Measurements from ENCODE around the gene SOBP.

The SOBP gene

GRCh38 chr6:107658920-107659865 lies 169.3 kb downstream of the SOBP start:
- TF ChIP-seq TCF4 (CRISPR knock-in tag; IDR thresholded peaks at IDR 0.05; ENCODE audit: borderline replicate concordance): no peak
- TF ChIP-seq ISL1 (CRISPR knock-in tag; IDR thresholded peaks at IDR 0.05): no peak
- no peak for TF ChIP-seq BACH2 (CRISPR knock-in tag; IDR thresholded peaks at IDR 0.05; ENCODE audit: borderline replicate concordance)
- no peak for ATAC-seq

- ATAC-seq: no peak
- no peak for TF ChIP-seq OSR1 (CRISPR knock-in tag; IDR thresholded peaks at IDR 0.05)
- no peak for TF ChIP-seq ZNF70 (CRISPR knock-in tag; IDR thresholded peaks at IDR 0.05)
- TF ChIP-seq POU6F1 (CRISPR knock-in tag; IDR thresholded peaks at IDR 0.05; ENCODE audit: borderline replicate concordance, low read depth): no peak
- TF ChIP-seq TOX (CRISPR knock-in tag; IDR thresholded peaks at IDR 0.05; ENCODE audit: borderline replicate concordance): no peak
- TF ChIP-seq TCF4 (CRISPR knock-in tag; IDR thresholded peaks at IDR 0.05; ENCODE audit: borderline replicate concordance): no peak
- no peak for TF ChIP-seq GLIS3 (CRISPR knock-in tag; IDR thresholded peaks at IDR 0.05)
- no peak for TF ChIP-seq ZFP30 (CRISPR knock-in tag; IDR thresholded peaks at IDR 0.05)
- no peak for TF ChIP-seq RARB (CRISPR knock-in tag; IDR thresholded peaks at IDR 0.05)
- no peak for TF ChIP-seq ZFP3 (CRISPR knock-in tag; IDR thresholded peaks at IDR 0.05)
- no peak for TF ChIP-seq TSHZ2 (CRISPR knock-in tag; IDR thresholded peaks at IDR 0.05)
- TF ChIP-seq ESRRG (CRISPR knock-in tag; IDR thresholded peaks at IDR 0.05): no peak
- TF ChIP-seq, protein P1, sequence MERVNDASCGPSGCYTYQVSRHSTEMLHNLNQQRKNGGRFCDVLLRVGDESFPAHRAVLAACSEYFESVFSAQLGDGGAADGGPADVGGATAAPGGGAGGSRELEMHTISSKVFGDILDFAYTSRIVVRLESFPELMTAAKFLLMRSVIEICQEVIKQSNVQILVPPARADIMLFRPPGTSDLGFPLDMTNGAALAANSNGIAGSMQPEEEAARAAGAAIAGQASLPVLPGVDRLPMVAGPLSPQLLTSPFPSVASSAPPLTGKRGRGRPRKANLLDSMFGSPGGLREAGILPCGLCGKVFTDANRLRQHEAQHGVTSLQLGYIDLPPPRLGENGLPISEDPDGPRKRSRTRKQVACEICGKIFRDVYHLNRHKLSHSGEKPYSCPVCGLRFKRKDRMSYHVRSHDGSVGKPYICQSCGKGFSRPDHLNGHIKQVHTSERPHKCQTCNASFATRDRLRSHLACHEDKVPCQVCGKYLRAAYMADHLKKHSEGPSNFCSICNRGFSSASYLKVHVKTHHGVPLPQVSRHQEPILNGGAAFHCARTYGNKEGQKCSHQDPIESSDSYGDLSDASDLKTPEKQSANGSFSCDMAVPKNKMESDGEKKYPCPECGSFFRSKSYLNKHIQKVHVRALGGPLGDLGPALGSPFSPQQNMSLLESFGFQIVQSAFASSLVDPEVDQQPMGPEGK (CRISPR knock-in tag; IDR thresholded peaks at IDR 0.05; ENCODE audit: borderline replicate concordance): no peak
- TF ChIP-seq BACH2 (CRISPR knock-in tag; IDR thresholded peaks at IDR 0.05; ENCODE audit: borderline replicate concordance): no peak
- TF ChIP-seq ARNTL (CRISPR knock-in tag; IDR thresholded peaks at IDR 0.05; ENCODE audit: borderline replicate concordance, low read depth): no peak
- TF ChIP-seq ZNF8 (CRISPR knock-in tag; IDR thresholded peaks at IDR 0.05): no peak
These were observed 170.9 kb downstream of the SOBP start for GRCh38 chr6:107660839-107661238.

DNA sequence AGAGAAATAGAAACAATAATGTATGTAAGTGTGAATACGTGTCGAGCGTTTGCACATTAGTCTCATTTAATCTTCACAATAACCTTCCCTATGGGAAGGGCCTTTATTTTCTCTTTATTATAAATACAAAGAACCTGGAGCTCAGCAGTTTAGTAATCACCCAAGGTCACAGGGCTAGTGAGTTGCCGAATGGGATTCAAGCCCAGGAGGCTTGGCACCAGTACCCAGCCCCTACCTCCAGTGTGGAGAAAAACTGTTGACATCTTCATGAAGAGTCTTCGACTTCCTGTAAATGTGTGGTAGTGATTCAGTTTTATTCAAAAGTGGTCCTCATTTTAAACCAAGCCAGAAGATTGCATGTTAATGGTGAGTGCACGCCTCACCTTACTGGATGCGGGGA lies 171.4 kb downstream of the SOBP start:
- TF ChIP-seq RARB (CRISPR knock-in tag; IDR thresholded peaks at IDR 0.05) (no peak), ZFP30 (CRISPR knock-in tag; IDR thresholded peaks at IDR 0.05) (no peak)
- TF ChIP-seq, protein P2, sequence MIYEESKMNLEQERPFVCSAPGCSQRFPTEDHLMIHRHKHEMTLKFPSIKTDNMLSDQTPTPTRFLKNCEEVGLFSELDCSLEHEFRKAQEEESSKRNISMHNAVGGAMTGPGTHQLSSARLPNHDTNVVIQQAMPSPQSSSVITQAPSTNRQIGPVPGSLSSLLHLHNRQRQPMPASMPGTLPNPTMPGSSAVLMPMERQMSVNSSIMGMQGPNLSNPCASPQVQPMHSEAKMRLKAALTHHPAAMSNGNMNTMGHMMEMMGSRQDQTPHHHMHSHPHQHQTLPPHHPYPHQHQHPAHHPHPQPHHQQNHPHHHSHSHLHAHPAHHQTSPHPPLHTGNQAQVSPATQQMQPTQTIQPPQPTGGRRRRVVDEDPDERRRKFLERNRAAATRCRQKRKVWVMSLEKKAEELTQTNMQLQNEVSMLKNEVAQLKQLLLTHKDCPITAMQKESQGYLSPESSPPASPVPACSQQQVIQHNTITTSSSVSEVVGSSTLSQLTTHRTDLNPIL (CRISPR knock-in tag; IDR thresholded peaks at IDR 0.05; ENCODE audit: low read depth): no peak
- no peak for ATAC-seq

DNA sequence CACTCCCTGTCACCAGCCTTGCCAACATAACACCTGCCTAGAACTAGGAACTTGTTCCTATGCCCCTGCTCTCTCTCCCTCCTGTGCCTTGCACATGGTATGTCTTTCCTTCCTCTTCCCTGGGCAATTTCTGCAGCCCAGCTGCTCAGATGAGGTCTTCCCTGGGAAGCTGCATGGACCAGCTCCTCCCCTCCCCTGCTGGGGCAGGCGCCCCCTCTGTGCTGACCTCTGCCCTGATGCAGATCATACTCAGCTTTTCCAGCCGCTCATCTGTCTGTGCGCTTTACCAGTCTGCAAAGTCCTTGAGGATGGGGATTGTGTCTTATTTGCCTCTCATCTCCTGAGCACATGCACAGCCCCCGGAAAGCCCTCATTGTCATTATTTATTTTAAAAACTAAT lies 172.4 kb downstream of the SOBP start:
- TF ChIP-seq RARB (CRISPR knock-in tag; IDR thresholded peaks at IDR 0.05) (no peak), ZC3H10 (CRISPR knock-in tag; IDR thresholded peaks at IDR 0.05) (no peak), CSDC2 (CRISPR knock-in tag; IDR thresholded peaks at IDR 0.05) (no peak), ZNF8 (CRISPR knock-in tag; IDR thresholded peaks at IDR 0.05) (no peak)
- ATAC-seq: no peak

Measured in SK-N-SH treated with all-trans-retinoic acid at 6 μM for 48 hours (cell line).